GM15510 (cell line): Measurements from ENCODE around the gene COMMD9.

Experiments used
- POLR2A ChIP-seq: IDR thresholded peaks from 3 replicates; pipeline ENCODE4 v1.6.1; 2011; ENCODE audit warnings: borderline replicate concordance; ENCODE audit not compliant: insufficient read length; ENCODE audit errors: extremely low read depth

Gene COMMD9

DNA sequence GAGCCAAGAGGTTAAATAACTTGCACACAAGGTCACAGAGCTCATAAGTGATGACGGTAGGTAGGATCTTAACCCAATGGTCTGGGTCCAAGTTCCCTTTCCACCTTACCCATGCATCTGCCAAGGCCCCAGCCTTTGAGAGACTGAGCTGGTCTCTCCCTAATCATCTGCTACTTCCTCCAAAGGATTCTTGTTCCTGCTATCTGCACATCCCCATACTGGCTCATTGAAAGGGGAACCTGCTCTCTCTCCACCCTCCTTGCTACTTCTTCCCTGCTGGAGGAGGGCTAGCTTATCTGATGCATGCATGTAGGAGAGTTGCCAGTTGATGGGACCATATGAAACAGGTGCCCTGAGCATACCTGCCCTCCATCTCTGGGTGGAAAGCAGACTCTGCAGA is 47.7 kb downstream of the COMMD9 start:
- no peak for TF ChIP-seq POLR2A

DNA sequence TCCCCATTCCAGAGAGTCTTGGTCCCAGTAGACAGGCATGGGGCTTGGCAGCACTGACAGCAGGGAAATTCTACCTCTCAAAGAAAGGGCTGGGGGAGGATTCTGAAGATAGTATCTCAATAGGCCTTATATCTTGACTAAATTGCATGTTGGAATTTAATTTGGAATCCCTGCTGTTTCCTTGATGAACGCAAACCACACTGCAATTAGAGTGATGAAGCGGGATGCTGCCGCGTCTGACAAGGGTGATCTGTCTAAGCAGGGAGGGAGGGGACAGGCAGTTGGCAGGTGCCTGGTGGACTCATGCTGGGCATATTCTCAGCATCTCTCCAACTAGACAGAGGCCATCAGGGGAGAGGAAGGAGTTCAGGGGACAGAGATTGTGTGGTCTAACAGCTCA is 48.4 kb downstream of the COMMD9 start:
- TF ChIP-seq POLR2A = no peak

DNA sequence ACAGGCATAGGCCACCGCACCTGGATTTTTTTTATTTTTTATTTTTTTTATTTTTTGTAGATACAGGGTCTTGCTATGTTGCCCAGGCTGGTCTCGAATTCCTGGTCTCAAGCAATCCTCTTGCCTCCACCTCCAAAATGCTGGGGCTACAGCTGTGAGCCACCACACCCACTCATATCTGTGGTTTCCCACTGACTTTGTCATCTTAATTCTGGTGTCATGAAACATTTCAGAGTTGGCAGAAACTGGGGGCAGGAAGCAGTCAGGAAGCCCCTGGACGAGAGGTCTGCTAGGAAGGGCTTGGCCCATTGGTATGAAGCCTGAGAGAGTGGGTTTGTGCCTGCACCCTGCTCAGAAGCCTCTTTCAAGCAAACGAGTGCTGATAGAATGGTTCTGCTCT is 49.1 kb downstream of the COMMD9 start:
- no peak for TF ChIP-seq POLR2A

DNA sequence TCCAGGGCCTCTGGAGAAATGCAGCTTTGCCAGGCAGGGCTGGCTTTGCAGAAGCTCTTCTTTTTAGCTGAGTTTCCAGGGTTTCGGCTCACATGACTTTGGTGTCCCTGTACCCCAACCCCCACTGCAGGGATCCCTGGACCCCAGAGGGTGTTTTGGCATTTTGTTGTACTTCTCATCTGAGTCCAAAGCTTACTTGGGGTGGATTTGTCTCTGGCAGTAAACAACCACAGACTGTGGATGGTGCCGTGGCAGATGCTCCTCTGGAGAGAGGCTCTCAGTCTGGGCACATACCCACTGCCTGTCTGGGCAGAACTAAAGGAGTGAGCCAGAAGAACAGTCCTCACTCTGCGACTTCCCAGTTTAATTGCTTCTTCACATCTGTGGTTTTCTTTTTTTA is 49.6 kb downstream of the COMMD9 start:
- no peak for TF ChIP-seq POLR2A

DNA sequence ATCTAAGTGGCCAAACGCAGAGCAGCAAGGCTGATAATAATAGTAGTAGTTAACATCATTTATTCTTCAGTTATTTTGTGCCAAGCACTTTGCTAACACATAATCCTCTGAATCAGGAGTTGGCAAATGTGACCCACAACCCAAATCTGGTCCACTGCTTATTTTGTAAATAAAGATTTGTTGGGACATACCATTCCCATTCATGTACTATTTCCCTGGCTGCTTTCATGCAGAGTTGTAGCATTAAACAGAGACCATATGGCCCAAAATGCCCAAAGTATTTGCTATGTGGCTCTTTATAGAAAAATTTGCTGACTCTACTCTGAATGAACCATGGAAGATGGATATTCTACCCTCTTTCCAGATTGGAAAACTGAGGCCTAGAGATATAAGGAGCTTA is 50.3 kb downstream of the COMMD9 start:
- TF ChIP-seq POLR2A = no peak

DNA sequence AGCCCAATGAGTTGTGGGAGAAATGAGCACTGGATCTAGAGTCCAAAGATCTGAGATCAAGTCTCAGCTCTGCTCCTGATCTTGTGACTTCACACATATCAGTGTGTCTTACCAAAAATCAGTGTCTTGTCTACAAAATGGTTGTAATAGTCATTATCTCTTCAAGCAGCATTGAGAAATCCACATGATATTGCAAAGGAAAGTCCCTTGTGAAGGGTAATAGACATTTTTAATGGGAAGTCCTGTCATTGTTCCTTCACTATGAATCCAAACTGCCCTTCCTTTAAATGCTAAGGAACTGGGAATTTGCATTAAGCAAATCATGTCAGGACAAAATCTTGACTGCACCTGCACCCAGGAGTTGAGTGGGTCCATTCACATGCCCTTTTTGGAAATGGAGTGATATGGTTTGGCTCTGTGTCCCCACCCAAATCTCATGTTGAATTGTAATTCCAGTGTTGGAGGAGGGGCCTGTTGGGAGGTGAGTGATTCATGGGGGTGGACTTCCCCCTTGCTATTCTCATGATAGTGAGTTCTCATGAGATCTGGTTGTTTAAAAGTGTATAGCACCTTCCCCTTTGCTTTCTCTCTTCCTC is 51.1 kb downstream of the COMMD9 start:
- TF ChIP-seq POLR2A = no peak

DNA sequence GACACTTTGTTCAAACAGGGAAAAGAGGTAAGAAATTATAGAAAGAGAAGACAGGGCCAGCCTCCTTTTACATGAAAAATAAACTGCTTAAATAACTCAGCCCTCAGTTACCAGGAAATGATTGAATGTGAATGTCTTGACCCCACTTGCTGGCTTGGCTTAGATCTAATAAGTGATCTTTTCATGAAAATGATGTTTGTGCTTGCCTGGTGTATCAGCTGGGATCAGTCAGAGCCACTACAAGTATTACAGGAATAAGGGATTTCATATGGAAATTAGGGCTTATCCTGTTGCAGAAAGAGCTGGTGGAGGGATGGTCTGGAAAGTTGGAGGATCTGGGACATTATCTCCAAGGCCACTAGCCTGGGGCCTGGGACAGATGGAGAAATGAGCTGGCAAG is 51.8 kb downstream of the COMMD9 start:
- TF ChIP-seq POLR2A = no peak

DNA sequence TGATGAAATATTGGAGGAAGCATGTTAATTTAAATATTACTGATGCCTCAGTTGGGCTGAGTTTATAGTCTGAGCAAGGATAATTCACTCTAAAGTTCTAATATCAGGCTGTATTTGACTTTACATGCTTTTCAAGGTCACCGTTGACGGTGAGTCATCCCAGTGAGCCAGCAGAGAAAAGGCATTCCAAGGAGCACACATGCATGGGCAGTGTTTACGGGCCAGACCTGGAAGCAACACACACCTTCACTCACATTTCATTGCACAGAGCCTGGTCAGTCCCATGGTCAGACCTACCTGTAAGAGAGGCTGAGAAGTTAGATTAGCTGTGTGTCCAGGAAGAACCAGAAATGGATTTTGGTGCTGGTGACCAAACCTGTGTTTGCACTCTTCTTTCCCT is 53.5 kb downstream of the COMMD9 start:
- TF ChIP-seq POLR2A = no peak

DNA sequence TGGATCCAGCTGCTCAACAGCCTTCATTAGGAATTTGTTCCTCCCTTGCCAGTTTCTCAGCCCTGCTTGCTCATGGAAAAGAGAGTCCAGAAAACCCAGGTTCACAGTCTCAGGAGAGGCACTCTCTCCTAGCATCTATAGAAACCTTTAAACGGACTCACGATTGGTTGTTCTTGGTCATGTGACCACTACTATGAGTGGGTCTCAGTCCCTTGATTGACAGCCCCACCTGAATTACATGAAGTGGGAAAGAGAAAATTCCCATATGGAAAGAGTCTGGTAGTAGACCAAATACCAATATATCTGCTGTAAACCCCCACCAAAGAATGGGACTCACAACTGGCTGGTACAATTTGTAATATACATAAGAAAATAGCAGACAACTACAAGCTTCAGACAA is 54.4 kb downstream of the COMMD9 start:
- TF ChIP-seq POLR2A = no peak

DNA sequence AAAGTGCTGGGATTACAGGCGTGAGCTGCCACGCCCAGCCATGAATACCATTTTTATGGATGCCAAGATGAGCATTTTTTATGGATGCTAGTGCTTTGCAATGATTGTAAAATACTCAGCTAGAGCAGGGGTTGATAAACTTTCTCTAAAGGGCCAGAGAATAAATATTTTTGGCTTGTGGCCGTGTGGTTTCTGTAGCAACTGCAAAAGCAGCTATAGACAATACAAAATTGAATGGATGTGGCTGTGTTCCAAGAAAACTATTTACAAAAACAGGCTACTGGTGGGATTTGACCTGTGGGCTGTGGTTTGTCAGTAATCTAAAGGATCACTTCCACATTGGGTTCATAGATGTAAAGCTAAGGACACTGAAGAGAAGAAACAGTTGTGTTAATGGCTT is 56.0 kb downstream of the COMMD9 start:
- TF ChIP-seq POLR2A = no peak

DNA sequence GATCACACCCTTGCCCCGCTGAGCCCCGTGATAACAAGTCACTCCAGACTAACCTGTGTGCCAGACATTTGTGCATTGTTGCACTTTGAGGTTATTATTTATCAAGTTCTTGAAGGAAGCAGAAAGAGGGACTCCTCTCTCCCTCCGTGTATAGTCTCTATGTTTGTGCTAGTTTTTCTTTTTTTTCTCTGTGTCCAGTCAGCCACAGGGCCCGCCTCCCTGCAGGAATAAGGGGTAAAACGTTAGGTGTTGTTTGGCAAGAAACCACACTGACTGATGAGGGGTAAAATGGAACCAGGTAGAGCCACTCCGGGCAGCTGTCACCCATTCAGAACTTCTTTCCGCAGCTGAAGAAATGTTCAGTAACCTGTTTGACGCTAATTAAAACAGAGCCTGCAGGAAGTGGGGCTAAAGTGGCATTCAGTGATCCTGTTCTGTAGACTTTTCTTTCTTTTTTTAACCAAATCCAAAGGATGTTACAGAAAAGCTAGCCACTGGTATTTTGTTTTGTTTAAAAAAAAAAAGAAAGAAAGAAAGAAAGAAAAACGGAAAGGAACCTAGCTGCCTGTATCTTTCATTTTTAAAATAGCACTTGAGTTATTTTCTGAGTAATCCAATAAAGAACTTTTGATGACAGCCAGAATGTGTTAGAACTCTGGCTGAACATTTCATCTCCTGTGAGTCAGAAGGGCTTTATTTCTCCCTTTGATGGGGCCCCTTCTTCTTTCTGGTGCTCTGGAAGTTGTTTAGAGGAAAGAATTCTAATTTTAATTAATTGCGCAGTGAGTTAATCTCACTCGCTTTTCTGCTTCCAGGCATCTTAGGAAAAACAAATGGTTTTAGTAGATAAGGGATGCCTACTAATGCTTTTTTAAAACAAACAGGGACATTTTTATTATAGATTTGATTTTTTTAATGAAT is 58.2 kb downstream of the COMMD9 start:
- TF ChIP-seq POLR2A = no peak

DNA sequence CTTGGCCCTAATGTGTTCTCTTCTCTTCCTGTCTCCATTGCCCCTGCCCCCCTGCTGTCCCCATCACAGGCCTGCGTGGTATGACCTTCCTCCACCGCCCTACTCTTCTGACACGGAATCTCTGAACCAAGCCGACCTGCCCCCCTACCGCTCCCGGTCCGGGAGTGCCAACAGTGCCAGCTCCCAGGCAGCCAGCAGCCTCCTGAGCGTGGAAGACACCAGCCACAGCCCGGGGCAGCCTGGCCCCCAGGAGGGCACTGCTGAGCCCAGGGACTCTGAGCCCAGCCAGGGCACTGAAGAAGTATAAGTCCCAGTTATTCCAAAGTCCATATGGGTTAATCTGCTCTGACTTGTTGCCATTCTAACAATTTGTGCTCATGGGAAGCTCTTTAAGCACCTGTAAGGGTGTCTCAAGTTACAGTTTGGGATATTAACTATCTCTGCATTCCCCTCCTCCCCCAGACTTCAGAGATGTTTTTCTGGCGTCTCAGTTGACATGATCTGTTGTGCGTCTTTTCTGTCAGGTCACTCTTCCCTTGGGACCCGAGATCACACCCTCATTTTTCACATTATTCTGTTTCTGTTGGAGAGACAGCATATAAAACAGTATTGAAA is 60.0 kb downstream of the COMMD9 start:
- TF ChIP-seq POLR2A = no peak

DNA sequence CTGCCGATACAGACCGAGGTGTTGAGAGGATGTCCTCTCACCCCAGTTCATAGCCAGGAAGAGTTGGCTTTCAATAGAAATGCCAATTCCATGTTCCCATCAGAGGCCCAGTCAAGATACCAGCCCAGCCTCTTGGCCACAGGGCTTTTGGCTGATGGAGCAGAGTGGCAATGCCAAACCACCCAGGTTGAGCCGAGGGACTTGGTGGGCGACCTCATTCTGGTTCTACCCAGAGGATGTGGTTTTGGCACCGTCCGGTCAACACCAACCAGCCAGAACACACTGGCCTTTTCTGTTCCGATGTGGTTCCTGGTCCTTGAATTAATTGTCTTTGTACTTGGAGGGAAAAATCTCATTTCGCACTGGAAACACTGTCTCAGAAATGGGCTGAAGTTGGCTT is 60.5 kb downstream of the COMMD9 start:
- TF ChIP-seq POLR2A = no peak

DNA sequence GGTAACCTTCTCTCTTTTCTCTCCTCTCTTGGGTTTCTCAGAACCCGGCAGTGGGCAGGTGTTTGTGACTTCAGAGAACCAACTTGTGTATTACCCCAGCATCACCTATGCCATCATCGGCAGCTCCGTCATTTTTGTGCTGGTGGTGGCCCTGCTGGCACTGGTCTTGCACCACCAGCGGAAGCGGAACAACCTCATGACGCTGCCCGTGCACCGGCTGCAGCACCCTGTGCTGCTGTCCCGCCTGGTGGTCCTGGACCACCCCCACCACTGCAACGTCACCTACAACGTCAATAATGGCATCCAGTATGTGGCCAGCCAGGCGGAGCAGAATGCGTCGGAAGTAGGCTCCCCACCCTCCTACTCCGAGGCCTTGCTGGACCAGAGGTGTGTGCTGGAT is 62.2 kb downstream of the COMMD9 start:
- TF ChIP-seq POLR2A = no peak

DNA sequence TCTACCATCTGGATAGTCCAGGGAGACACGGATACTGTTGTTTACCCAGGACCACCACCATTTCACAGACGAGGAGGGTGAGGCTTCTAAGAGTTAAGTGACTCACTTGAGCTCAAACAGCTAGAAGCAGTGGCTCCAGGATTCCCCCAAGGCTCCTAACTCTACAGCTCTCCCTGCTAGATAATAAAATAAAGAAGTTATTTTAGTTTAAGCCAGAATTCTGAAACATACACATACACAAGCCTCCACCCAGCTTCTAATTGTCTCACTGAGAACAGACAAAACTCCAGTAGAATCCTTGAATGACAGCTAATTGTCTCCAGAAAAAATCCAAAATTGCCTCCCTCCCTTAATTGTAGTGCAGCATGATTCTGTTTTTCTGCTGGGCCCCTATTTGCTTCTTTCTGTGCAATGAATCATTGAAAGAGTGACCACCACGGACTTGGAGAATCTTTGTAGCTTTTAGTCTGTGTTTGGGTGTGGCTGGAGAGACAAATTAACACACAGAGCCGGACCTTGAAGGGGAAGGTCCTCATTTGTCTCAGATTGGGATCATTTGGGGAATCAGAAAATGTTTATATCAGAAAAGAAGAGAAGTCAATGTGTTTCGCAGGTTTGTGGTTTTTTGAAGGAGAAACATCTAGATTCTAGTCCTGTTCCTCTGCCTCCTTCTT is 64.9 kb downstream of the COMMD9 start:
- no peak for TF ChIP-seq POLR2A
